Activated CD4-positive, CD25-positive, alpha-beta regulatory T cell treated with anti-CD3 and anti-CD28 coated beads, Interleukin-2, amount 50 U/mL, for 24 hours (primary cell): ENCODE measurements around the gene PRPSAP1.
"Not testable (repeated sequence)": the region's sequence is repeated elsewhere in the genome, so short reads cannot be mapped to it uniquely, and the experiment has no call there.

Source experiments
- ATAC-seq, 2 donors: fragments of 150-1000 bp; cut with Tn5 transposase; one replicate each; pipeline ENCODE4 v1.10.0; 2021; ENCODE audit warnings: mild to moderate bottlenecking in 1 of 2, moderate library complexity in 1 of 2

The PRPSAP1 gene

GRCh38 chr17:76276461-76277299 is 77.0 kb downstream of the PRPSAP1 start:
- no peak for ATAC-seq

GRCh38 chr17:76276069-76276431 is 77.7 kb downstream of the PRPSAP1 start:
- ATAC-seq: no peak

DNA sequence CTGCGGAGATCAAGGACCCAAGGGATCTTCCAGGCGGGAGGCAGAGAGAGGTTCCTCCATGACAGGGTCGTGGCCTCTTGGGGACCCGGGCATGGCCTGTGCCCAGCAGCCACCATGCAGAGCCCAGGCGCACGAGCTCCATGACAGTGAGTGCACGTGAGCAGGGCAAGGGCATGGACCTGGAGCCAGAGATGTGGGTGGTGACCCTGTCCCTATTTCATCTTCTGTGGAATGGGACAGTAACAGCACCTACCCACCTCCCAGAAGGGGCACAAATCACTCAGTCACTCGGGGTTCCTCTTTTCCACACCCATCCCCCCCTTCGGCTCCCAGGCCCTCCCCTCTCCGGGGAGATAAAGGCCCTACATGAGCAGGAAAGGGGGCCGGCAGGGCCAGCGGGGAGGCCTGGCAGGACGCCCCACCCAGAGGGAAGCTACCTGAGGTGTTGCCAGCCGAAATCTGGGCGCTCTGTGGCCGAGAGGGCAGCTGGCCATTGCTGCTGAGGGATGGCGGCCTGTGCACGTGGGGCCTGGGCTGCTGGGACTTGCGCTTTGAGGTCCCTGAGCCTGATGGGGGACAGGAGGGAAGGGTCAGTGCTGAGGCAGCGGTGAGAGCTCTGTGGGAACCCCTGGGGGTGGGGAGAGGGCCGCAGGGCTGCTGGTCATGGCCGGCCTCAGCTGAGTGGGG is 78.2 kb downstream of the PRPSAP1 start:
- no peak for ATAC-seq

DNA sequence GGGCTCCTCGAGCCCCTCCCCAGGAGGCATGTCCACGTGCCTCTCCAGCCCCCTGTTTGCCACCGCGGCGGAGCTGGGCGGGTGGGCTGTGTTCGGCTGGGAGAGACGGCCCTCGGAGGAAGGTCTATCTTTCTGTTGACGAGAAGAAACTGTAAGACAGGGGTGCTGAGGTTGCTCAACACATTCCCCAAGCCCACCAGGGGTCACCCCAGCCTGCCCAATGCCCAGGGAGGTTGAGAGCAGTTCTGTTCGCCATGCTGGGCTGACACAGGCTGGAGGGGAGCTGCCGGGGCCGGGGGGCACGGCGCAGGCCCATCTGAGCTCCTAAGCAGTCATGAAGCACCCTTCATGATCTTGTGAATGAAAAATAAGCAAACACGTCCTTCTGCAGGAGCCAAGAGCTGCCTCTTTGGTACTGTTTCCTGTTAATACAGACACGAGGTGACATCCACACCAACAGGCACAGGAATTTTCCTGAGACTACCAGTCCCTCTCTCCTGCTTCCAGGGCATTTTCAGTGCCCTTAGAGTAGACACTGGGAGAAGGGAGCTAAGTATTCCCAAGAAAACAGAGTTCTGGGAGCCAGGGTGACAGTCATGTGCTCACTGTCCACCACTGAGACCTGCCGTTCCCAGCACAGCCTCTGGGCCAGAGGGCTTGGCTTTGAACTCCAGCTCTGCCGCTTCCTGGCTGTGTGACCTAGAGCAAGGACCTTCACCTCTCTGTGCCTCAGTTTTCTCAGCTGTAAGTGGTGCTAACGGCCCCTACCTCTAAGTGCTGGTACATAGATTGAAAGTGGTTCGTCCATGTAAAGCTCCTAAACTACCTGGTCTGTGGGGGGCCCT is 79.4 kb downstream of the PRPSAP1 start:
- no peak for ATAC-seq

DNA sequence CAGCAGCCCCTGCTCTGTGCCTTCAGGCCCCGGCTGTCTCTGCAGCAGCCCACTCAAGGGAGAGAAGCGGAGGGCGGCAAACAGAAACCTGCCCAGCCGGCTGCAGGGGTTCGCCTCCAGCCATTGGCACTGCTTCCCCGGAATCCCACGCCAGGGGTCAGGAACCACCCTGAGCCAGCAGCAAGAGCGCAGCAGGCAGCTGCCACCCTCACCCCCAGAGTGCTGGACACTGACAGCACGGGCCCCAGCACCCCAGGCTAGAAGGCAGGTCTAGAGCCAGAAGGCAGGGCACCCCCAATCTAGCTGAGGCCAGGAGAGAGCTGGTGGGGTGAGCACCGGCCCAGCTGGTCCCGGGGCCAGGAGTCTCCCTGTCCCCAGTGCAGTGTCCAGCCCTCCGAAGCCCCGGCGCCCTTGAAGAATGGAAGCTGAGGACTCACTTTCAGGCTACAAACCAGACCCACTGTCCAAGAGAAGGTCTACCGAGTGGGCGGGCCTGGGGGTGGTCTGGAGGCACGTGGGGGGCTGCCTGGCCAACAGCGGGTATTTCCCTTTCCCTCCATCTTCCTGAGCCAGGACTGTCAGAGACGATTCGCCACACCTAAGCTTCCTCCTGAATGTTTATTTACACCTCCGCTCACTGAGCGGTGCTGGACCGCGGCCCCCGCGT is 80.1 kb downstream of the PRPSAP1 start:
- ATAC-seq: no peak

GRCh38 chr17:76272541-76273444 is 80.9 kb downstream of the PRPSAP1 start:
- ATAC-seq: peak; percentile 17 to 19

- ATAC-seq: peak; percentile 64 to 69
These were observed 81.8 kb downstream of the PRPSAP1 start for GRCh38 chr17:76271669-76272540.

DNA sequence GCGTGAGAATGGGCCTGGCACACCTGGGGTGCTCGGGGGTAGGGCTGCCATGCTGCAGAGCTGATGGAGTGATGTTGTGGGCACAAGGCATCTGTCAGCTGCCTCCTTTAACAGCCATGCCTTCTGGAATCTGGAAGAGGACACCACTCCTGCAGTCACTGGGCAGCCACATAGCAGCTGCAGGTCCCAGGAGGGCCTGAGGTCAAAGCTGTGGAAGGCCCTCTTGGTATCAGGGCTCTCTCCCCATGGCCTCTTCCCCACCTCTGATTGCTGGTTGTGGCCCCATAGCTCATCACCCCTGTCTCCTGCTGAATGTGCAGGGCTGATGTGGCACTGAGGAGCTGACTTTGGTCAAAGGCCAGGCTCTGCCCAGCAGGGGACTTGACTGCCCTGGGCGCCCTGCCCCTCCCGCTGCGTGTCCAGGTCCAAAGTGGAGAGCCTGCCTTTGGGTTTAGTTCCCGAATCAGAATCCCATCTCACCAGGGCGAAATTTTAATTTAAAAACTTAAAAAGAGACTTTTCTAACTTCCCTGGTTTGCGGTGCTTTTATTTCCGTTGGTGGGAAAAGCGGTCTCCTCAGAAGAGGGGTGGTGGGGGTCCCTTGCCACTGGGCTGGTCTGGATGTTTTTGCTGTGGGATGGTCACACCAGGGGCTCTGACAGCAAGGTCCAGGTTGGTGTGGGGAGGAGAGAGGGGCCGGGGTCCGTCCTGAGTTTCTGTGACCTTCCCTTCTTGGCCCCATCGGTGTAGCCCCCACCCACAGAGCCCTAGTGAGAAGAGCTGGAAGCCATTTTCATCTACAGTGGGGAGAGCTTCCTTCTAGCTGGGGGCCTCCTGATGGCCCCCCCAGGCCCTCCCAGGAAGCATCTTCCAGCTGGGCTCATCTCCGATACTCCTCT is 82.7 kb downstream of the PRPSAP1 start:
- ATAC-seq: no peak

- ATAC-seq: no peak
These were observed 83.6 kb downstream of the PRPSAP1 start for GRCh38 chr17:76270127-76270592.

- ATAC-seq: no peak
These were observed 84.4 kb downstream of the PRPSAP1 start for GRCh38 chr17:76268991-76269981.

DNA sequence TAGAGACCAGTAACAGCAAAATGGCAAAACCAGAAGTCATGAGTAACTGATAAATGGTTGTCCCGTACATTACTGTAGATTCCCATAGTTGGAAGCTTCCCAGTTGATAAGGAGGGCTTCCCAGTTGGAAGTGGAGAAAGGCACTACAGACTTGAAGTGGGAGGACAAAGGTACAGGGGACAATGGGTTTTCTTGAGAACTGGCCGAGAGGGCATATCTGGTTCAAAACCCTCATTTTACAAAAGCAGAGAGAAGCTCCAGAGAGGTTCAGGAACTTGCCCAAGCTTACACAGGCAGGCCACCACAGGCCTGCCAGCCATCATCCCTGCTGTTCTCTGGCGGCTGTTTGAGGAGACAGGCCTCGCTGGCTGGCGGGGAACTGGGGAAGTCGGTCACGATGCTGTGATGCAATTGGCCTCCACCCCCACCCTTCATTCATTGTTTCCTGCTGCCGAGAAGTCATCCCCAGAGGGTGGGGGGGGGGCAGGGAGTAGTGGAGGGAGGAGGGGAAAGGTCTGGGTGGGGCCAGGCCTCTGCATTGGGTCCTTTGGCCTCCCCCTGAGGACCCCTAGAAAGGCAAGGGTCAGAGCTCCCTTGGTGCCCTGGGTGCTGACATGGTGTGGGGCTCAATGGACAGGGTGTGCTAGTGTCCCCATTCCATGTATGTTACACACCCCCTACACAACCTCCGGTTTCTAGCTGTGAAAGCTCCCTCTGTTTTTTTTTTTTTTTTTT is 85.5 kb downstream of the PRPSAP1 start:
- ATAC-seq: peak; percentile 1 to 2

- ATAC-seq: not testable (repeated sequence)
These were observed 86.1 kb downstream of the PRPSAP1 start for GRCh38 chr17:76267581-76268001.

- ATAC-seq: no peak
These were observed 86.6 kb downstream of the PRPSAP1 start for GRCh38 chr17:76267051-76267576.

- ATAC-seq: no peak
These were observed 87.3 kb downstream of the PRPSAP1 start for GRCh38 chr17:76266244-76266938.

GRCh38 chr17:76265624-76266243 is 88.0 kb downstream of the PRPSAP1 start:
- ATAC-seq: no peak
